ENCODE data around the gene UQCC2. TPM values are rescaled to one million over a fixed set of nuclear protein-coding genes. Genes with fewer than 3 reads are reported as not detected.

The UQCC2 gene
- total and polyA plus RNA-seq, 2 of the 4 experiments (the other 2 are of a cell fraction) = 13.8 to 34.5 TPM

DNA sequence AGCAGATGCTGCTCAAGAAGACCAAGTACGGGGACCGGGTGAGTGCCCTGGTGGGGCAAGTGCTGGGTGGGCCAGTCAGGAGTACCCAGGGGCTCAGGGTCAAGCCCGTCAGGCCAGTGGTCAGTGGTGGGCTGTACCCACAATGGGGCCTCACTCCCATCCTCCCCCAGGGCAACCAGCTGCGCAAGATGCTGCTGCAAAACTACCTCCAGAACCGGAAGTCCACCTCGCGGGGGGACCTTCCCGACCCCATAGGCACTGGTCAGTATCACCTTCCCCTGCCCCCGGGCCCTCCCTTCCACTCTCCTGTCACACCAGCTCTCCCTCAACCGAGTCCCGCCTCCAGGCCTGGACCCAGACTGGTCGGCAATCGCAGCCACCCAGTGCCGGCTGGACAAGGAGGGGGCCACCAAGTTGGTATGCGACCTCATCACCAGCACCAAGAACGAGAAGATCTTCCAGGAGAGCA is 27.0 kb downstream of the UQCC2 start:
- DNase-seq (no peak), ATAC-seq (ENCODE audit: low read depth) (no peak)
- intact Hi-C loops (cut with micrococcal nuclease) (no loop called here), in situ Hi-C loops (cut with MboI; ENCODE audit: low sequenced_read_pairs) (no loop called here), dilution Hi-C loops (cut with HindIII; ENCODE audit: low sequenced_read_pairs, unreplicated experiment) (no loop called here)
- H3K4ac ChIP-seq (ENCODE audit: low read depth, low read length) = no peak overlapping the region
- H3K9ac ChIP-seq (ENCODE audit: low read depth, low read length) = no peak overlapping the region
- POLR2A ChIA-PET (ENCODE audit: unreplicated experiment) = no interaction called here
- no peak overlapping the region for H3K23ac ChIP-seq (ENCODE audit: low read depth, low read length)
- no peaks in the 10 kb centered on the region for H3K79me1 ChIP-seq (ENCODE audit: low read depth in 1 of 2, low read length in 2 of 2)
- BruUV-seq (replicated peaks) = no TSS peak
- no peak overlapping the region for H2AFZ ChIP-seq (replicated peaks; ENCODE audit: low read length, poor library complexity)
- WGBS, 2 experiments (ENCODE audit: extremely low coverage in 2 of 2, insufficient read length in 1 of 2) = 100% methylated on average over 3 of the region's 16 CpGs; no CpG with 5 or more reads in 1 of the 2 experiments
- H3K4me3 ChIP-seq (ENCODE audit: insufficient read depth, low read depth, low read length) = no peak overlapping the region
- no peak overlapping the region for H2BK5ac ChIP-seq (ENCODE audit: low read depth, low read length, poor library complexity, severe bottlenecking)
- H3K4me2 ChIP-seq (ENCODE audit: low read depth, low read length) = no peak overlapping the region
- no peaks in the 10 kb centered on the region for H3K9me1 ChIP-seq (ENCODE audit: insufficient read depth, low read length)
- H3K18ac ChIP-seq (ENCODE audit: low read depth, low read length) = no peak overlapping the region
- H3K56ac ChIP-seq (ENCODE audit: extremely low read depth, insufficient read depth, low read length) = no peak overlapping the region
- CTCF ChIA-PET = no interaction called here
- no peak overlapping the region for H3K14ac ChIP-seq (replicated peaks; ENCODE audit: low read depth, low read length)
- no peak overlapping the region for H2BK15ac ChIP-seq (ENCODE audit: low read depth, low read length)
- TF ChIP-seq FOS (IDR thresholded peaks at IDR 0.05; ENCODE audit: low read depth, low read length) (no peak), NFE2L2 (IDR thresholded peaks at IDR 0.05; ENCODE audit: low read depth, low read length) (no peak), CHD1 (IDR thresholded peaks at IDR 0.05; ENCODE audit: low read depth, low read length) (no peak), RCOR1 (IDR thresholded peaks at IDR 0.05; ENCODE audit: insufficient replicate concordance, low read length) (no peak), SMC3 (IDR thresholded peaks at IDR 0.05; ENCODE audit: low read depth, low read length) (no peak), MAZ (IDR thresholded peaks at IDR 0.05; ENCODE audit: borderline replicate concordance, low read depth, low read length) (no peak), POLR2A (IDR thresholded peaks at IDR 0.05; ENCODE audit: low read depth, low read length) (no peak), RAD21 (IDR thresholded peaks at IDR 0.05; ENCODE audit: low read length) (no peak), MXI1 (IDR thresholded peaks at IDR 0.05; ENCODE audit: borderline replicate concordance, low read depth, low read length) (no peak), MAFK (IDR thresholded peaks at IDR 0.05; ENCODE audit: low read depth, low read length) (no peak), RFX5 (IDR thresholded peaks at IDR 0.05; ENCODE audit: low read depth, low read length) (no peak), BHLHE40 (IDR thresholded peaks at IDR 0.05; ENCODE audit: low read depth, low read length) (no peak), CEBPB (IDR thresholded peaks at IDR 0.05; ENCODE audit: low read depth, low read length) (no peak)
- TF ChIP-seq, protein P1, sequence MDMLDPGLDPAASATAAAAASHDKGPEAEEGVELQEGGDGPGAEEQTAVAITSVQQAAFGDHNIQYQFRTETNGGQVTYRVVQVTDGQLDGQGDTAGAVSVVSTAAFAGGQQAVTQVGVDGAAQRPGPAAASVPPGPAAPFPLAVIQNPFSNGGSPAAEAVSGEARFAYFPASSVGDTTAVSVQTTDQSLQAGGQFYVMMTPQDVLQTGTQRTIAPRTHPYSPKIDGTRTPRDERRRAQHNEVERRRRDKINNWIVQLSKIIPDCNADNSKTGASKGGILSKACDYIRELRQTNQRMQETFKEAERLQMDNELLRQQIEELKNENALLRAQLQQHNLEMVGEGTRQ (IDR thresholded peaks at IDR 0.05; ENCODE audit: low read depth, low read length) = no peak
- TF ChIP-seq, protein P2, sequence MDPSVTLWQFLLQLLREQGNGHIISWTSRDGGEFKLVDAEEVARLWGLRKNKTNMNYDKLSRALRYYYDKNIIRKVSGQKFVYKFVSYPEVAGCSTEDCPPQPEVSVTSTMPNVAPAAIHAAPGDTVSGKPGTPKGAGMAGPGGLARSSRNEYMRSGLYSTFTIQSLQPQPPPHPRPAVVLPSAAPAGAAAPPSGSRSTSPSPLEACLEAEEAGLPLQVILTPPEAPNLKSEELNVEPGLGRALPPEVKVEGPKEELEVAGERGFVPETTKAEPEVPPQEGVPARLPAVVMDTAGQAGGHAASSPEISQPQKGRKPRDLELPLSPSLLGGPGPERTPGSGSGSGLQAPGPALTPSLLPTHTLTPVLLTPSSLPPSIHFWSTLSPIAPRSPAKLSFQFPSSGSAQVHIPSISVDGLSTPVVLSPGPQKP (IDR thresholded peaks at IDR 0.05; ENCODE audit: borderline replicate concordance, low read depth, low read length) = no peak
- TF ChIP-seq, protein P3, sequence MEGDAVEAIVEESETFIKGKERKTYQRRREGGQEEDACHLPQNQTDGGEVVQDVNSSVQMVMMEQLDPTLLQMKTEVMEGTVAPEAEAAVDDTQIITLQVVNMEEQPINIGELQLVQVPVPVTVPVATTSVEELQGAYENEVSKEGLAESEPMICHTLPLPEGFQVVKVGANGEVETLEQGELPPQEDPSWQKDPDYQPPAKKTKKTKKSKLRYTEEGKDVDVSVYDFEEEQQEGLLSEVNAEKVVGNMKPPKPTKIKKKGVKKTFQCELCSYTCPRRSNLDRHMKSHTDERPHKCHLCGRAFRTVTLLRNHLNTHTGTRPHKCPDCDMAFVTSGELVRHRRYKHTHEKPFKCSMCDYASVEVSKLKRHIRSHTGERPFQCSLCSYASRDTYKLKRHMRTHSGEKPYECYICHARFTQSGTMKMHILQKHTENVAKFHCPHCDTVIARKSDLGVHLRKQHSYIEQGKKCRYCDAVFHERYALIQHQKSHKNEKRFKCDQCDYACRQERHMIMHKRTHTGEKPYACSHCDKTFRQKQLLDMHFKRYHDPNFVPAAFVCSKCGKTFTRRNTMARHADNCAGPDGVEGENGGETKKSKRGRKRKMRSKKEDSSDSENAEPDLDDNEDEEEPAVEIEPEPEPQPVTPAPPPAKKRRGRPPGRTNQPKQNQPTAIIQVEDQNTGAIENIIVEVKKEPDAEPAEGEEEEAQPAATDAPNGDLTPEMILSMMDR (conservative IDR thresholded peaks at IDR 0.05; ENCODE audit: low read depth, low read length) = no peak
- no peaks in the 10 kb centered on the region for H4K20me1 ChIP-seq (ENCODE audit: insufficient read depth, low read length)
- H3K27me3 ChIP-seq (ENCODE audit: control insufficient read depth, insufficient read depth, low read length) = no peaks in the 10 kb centered on the region
- H4K8ac ChIP-seq (ENCODE audit: low read depth in 2 of 2, low read length in 2 of 2) = no peak overlapping the region
- H2BK120ac ChIP-seq (ENCODE audit: low read depth, low read length) = no peak overlapping the region
- no peak overlapping the region for H3K27ac ChIP-seq (ENCODE audit: insufficient read depth, low read length)
- no peaks in the 10 kb centered on the region for H3K9me3 ChIP-seq (ENCODE audit: control insufficient read depth, insufficient read depth, low read length)
- H2AK9ac ChIP-seq (replicated peaks; ENCODE audit: low read depth, low read length, poor library complexity) = peak overlapping the region; percentile 5
- no peak overlapping the region for H4K5ac ChIP-seq (ENCODE audit: low read depth, low read length)
- no peaks in the 10 kb centered on the region for H3K4me1 ChIP-seq (ENCODE audit: control insufficient read depth, insufficient read depth, low read length)
- H4K91ac ChIP-seq (ENCODE audit: insufficient read depth, low read depth, low read length) = no peak overlapping the region
- peaks cover 8% of the 10 kb centered on the region for H3K36me3 ChIP-seq (ENCODE audit: control insufficient read depth, insufficient read depth, low read length)
- H2BK20ac ChIP-seq (ENCODE audit: low read depth, low read length) = no peak overlapping the region
- no peak overlapping the region for H2AK5ac ChIP-seq (ENCODE audit: low read depth, low read length)

Measured in IMR-90 (cell line).